Choroid plexus epithelial cell (primary cell): ENCODE results near the gene RPN2.

Experiments
- DNase-seq: peaks from one replicate; pipeline ENCODE4 v3.0.0-alpha.2; 2010; ENCODE audit warnings: low read depth
- H3K4me3 ChIP-seq: 2 replicates; pipeline ENCODE4 v1.5.1; 2011; ENCODE audit warnings: low read depth, mild to moderate bottlenecking, control low read depth, low read length, moderate library complexity
- CTCF ChIP-seq: conservative IDR thresholded peaks from 2 replicates; pipeline ENCODE4 v1.5.1; 2011; ENCODE audit warnings: low read depth, mild to moderate bottlenecking, control low read depth, inconsistent platforms, low read length, moderate library complexity

The RPN2 gene

GRCh38 chr20:37161830-37162549, 17.1 kb upstream of the RPN2 start:
- DNase-seq = no peak

GRCh38 chr20:37162646-37163045, 16.5 kb upstream of the RPN2 start:
- DNase-seq = peak; percentile 4
- TF ChIP-seq CTCF = no peak
- H3K4me3 ChIP-seq = no peak overlapping the region

More at GRCh38 chr20:37161830-37162549, 17.1 kb upstream of the RPN2 start:
- no peak overlapping the region for H3K4me3 ChIP-seq
- TF ChIP-seq CTCF = no peak

DNA sequence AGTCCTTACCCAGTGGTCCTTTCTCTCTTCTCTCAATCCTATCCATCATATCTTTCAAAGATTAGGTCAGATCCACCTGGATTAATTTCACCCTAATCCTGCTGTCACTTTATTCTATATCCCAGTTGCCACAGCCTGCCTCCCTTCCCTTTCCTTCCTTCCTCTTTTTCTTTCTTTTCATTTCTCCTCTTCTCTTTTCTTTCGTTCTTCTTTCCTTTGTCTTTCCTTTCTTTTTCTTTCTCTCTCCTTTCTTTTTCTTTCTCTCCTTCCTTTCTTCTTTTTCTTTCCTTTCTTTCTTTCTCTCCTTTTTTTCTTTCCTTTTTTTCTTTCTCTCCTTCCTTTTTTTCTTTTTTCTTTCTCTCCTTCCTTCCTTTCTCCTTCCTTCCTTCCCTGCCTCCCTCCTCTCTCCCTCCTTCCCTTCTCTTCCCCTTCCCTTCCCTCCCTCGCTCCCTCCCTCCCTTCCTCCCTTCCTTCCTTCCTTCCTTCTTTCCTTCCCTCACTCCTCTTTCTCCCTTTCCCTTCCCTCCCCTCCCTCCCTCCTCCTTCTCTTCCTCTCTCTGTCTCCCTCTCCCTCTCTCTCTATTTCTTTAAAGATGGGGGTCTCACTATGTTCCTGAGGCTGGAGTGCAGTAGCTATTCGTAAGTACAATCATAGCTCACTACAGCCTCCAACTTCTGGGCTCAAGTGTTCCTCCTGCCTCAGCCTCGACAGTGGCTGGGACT, 15.1 kb upstream of the RPN2 start:
- no peak for TF ChIP-seq CTCF
- H3K4me3 ChIP-seq = no peak overlapping the region
- DNase-seq = no peak

DNA sequence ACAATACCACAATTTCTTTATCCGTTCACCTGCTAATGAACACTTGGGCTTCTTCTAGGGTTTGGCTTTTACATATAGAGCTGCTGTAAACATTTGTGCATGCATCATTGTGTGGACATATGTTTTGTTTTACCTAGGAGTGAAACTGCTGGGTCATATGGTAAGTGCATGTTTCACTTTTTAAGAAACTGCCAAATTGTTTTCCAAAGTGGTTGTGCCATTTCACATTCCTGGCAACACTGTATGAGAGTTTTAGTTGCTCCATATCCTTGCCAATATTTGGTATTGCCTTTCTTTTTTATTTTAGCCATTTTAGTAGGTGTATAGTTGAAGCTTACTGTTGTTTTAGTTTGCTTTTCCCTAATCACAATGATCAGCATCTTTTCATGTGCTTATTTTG, 14.1 kb upstream of the RPN2 start:
- TF ChIP-seq CTCF = no peak
- no peak overlapping the region for H3K4me3 ChIP-seq
- DNase-seq = no peak

- TF ChIP-seq CTCF = no peak
Observed at GRCh38 chr20:37166867-37167266, 12.3 kb upstream of the RPN2 start.

DNA sequence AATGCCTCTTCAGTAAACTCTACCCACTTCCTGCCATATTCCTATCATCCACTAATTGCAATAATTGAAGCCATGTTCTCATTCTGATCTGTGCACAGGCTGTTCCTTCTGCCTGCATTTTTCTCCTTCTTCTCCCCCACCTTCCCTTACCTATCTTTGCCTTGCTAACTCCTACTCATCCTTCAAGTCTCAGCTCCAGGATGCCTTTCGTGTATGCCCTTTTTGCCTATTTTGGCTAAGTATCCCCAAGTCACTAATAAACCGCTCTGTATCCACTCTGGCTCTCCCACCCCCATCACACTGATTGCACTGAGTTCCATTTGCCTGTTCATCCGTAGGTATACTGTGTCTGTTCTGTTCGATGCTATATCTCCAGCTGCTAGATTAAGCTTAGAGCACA, 6.3 kb upstream of the RPN2 start:
- TF ChIP-seq CTCF = no peak
- no peak for DNase-seq
- H3K4me3 ChIP-seq = no peak overlapping the region

More at GRCh38 chr20:37166867-37167266, 12.3 kb upstream of the RPN2 start:
- DNase-seq = no peak
- no peak overlapping the region for H3K4me3 ChIP-seq
